Head of caudate nucleus (tissue), 42 donors: ENCODE data around the gene PNMA6E.
"Not testable (repeated sequence)": the region's sequence is repeated elsewhere in the genome, so short reads cannot be mapped to it uniquely, and the experiment has no call there.

Source experiments
- DNase-seq, 42 donors: peaks; one replicate each; pipeline versions ENCODE4 v3.0.0 to v3.0.0-alpha.2; 2020 to 2021; ENCODE audit warnings: mixed read lengths in 7 of 42
- intact Hi-C: fragments of 100-400 bp; cut with DNase I; formaldehyde crosslinking; loops from one replicate; pipeline ENCODE4 v1.15.0; 2022

The PNMA6E gene

GRCh38 chrX:153411255-153411987 lies 10.3 kb upstream of the PNMA6E start, which contains the start of gene ZFP92:
ZFP92 (plus strand) TSS chrX:153411472; CDS start chrX:153418323, 6,851 bp downstream.
- intact Hi-C loops: no loop called here
- peak in 36 of 42 donors; percentile 12 to 70 (median 38) for DNase-seq

GRCh38 chrX:153410888-153411254 lies 9.7 kb upstream of the PNMA6E start:
- intact Hi-C loops: no loop called here
- no peak for DNase-seq

- peak in 1 of 42 donors; percentile 14 for DNase-seq
- intact Hi-C loops: no loop called here
Observed at GRCh38 chrX:153410373-153410772, 9.2 kb upstream of the PNMA6E start.

DNA sequence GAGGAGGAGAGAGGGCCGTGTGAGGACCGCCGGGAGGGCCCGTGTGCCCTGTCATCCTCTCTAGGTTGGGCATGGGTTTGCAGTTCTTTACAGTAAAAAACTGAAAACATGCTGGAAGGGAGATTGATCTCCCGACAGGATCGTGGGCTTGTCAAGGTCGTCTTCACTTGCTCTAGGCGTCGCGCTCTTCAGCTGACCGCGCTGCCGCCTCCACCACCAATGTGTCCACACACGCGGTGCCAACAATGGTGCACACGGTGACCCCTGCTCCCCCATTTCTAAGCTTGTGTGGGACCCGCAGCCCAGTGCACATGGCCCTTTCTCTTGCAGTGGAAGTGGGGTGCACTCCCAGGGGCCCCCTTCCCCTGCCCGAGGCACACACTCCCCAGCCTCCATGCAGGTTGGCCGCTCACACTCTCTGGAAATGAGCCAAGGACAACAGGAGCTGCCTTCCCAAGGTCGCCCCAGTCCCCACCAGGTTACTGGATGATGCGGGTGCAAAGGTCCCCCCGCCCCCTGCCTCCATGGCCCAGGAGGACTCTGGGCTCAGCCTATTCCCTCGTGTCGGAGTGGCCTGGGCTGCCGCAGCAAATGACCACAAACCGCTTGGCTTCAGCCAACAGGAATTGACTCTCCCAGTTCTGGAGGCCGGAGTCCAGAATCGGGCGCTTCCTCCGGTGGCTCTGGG lies 8.4 kb upstream of the PNMA6E start:
- peak in 1 of 42 donors; percentile 19 for DNase-seq
- intact Hi-C loops: no loop called here

- intact Hi-C loops: no loop called here
- peak in 1 of 42 donors; percentile 16 for DNase-seq
Observed at GRCh38 chrX:153408871-153409351, 7.8 kb upstream of the PNMA6E start.

GRCh38 chrX:153408221-153408721 lies 7.1 kb upstream of the PNMA6E start:
- intact Hi-C loops: no loop called here

DNA sequence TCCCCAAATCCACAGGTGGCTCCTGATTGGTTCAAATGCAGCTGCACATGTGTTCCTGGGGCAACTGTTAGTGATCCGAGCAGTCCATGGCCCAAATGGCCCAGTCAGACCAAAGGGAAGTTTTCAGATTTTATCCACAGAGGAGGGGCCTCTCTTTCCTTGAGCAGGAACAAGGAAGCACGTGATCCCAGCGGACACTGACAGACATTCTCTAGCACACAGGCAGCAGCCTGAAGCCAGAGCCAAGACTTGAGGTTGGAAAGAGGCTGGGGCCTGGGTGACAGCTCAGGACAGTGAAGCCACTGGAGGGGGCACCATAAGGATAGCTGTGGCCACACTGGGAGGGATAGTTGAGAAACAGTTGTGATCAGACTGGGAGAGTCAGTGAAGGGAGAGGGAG lies 6.6 kb upstream of the PNMA6E start:
- DNase-seq: no peak
- intact Hi-C loops: no loop called here

More at GRCh38 chrX:153408221-153408721, 7.1 kb upstream of the PNMA6E start:
- DNase-seq: no peak

DNA sequence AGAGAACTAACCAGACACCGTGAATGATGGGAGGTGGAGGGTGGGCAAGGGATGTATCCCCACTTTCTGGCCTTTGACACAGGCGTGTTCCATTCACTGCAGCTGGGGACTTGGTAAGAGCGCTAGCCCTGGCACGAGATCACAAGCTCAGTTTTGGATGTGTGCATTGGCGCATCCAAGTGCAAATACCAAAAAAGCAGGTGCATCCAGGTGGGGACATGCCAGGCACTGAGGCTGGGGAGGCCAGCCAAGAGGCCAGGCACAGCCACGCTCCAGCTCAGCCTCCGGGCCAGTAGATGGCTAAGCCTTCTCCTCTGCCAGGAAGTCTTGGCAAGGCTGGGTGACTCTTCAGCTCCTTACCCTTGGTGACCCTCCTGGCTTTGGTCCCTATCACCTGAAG lies 5.8 kb upstream of the PNMA6E start:
- intact Hi-C loops: no loop called here

GRCh38 chrX:153406011-153406410 lies 4.9 kb upstream of the PNMA6E start:
- no peak for DNase-seq
- intact Hi-C loops: no loop called here

More for the DNA sequence above, 5.8 kb upstream of the PNMA6E start:
- DNase-seq: no peak

DNA sequence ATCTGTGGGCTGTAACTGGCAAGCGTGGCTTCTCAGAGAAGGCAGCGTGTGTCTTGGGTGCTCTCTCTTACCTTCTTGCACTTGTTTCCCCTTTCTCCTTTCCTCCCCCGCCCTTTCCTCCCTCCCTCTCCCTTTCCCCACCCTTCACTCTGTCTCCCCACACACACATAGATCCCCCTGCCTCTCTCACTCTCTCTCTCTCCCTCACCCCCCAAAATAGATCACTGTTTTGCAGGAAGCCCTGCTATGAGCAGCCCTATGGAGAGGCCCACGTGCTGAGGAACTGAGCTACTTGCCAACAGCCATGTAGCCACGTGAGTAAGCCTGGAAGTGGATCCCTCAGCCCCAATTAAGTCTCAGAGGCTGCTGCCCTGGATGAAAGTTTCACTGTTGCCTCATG lies 4.3 kb upstream of the PNMA6E start:
- DNase-seq: peak in 10 of 42 donors; percentile 11 to 54 (median 35)
- intact Hi-C loops: no loop called here

- DNase-seq: not testable (repeated sequence)
Observed at GRCh38 chrX:153404333-153404732, 3.2 kb upstream of the PNMA6E start.

GRCh38 chrX:153400146-153401132 lies 711 bp downstream of the PNMA6E start:
- intact Hi-C loops: no loop called here
- peak in 3 of 42 donors; percentile 28 to 39 (median 32) for DNase-seq

More at GRCh38 chrX:153404333-153404732, 3.2 kb upstream of the PNMA6E start:
- intact Hi-C loops: not testable (repeated sequence)

- intact Hi-C loops: no loop called here
- no peak for DNase-seq
Observed at GRCh38 chrX:153398275-153398960, 2.7 kb downstream of the PNMA6E start.

DNA sequence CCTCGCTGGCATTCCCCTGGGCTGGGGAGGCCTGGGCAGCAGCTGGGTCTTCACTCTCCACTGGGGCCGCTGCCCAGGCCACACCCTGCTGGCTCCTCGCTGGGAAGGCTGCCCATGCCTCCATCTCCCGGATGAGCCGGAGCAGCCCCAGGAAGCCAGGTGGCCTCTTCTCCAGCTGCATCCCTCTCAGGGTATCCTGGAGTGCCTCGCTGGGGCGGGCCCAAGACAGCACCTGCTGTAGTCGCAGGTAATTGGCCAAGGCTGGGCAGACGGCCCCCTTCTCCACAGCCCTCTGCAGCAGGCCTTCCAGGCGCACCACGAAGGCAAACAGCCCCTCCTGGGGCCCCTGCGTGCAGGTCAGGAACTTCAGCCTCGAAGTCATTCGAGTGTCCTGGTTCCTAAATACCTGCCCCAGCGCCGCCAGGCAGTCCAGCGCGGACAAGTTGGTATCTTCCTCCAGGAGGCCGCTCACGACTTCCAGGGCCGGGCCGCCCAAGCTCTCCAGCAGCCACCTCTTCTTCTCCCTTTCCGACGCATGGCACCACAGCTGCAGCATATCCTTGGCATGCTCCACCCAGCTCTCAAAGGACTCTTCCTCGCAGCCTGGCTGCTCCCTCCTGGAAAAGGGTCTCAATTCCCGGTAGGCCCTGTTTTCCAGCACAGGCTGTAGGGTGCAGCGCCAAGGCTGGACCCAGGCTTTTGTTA lies 3.7 kb downstream of the PNMA6E start:
- DNase-seq: no peak
- intact Hi-C loops: no loop called here

DNA sequence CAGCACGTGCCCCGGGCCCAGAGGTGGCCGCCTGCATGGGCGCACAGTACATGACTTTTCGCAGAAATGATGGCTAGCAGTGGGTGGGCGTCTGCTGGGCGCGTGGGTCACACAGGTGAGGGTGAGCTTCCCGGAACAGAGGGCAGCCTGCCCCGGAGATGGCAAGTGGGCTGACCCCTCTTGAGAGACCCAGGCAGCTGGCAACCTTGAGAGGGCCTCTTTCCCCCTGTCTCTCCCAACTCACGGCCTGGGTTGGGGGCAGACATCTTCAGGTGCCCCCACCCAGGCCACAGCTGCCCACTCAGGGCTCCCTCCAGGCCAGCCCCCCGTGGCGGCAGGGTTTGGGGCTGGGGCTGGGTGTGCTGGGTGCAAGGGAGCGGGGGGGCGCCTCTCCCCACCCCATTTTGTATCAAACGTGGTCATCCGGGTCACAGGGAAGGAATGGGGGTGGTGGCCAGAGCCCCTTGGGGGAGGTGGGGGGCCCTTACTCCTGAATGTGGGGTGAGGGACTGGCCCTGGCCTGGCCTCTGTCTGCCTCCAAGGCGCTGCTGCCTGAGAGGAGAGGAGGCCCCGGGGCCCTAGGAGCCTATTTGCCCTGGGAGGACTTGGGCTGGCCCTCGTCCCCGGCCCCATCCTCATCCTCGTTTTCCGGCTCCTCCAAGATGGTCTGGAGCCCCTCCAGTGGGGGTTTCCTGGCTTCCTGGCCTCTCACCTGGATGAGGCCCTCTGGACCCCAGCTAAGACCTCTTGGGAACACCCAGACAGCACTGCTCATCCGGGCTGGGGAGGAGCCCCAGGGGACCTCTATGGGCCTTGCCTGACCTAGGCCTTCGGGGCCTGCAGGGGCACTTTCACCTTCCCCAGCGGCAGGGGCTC lies 4.6 kb downstream of the PNMA6E start:
- intact Hi-C loops: no loop called here
- no peak for DNase-seq

GRCh38 chrX:153395613-153396319 lies 5.4 kb downstream of the PNMA6E start:
- intact Hi-C loops: no loop called here
- DNase-seq: no peak
